ENCODE results near the gene KCNK10.

Gene KCNK10

DNA sequence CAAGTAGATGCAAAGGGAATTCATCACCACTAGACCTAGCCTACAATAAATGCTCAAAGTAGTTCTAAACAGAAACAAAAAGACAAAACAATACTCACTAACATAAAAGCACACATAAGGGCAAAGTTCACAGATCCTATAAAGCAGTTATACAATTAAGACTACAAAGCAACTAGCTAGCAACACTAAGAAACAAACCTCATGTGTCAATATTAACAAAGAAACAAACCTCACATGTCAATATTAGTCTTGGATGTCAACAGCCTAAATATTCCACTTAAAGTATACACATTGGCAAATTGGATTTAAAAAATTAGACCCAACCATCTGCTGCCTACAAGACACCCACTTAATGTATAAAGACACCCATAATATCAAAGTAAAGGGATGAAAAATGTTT lies 152.7 kb downstream of the KCNK10 start:
- DNase-seq: no peak

DNA sequence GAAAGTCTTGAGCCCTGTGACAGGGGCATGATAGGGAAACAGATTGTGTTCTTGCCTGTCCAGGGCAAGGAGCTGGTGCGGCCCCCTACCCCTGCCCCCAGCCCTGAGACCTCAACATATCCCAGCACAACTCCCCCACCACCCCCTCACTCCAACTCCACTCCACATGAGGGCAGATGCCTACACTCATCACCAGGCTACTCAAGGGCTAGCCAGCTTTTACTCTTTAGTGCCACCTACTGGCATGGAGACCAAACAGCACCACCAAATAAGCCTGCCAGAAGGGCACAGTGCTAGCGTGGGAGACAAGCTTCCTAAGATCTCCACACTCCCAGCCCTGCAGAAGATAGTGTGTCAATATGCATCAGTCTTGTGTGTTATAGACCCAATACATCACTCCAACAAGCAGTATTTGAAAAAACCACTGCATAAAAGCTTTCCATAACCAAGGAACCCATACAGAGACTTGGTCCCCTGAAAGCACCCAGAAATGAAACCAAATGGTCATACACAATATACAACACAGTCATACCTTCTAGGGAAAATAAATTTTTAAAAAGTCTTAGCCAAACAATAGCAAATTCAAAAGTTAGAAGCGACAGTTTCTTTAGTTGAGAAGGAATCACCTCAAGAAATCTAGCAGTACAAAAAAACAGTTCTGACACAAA lies 154.4 kb downstream of the KCNK10 start:
- peak; percentile 62 for DNase-seq

DNA sequence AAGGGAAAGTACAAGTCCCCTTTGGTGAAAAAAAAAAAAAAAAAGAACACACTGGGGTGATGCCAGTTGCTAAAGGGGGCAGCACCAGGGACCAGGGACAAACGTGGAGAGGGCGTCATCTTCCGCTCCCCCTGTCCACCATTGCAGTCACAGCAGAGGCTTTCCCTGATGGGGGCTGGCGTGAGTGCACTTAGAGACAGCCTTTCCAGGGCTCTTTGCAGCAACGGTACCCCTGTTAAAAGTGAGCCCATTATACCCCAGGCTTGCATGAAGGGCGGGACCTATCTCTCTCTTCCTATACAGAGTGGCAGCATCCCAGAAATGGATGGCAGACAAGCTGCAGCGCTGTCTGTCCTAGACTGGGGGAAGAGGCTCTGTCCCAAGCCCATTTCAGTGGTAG lies 155.0 kb downstream of the KCNK10 start:
- DNase-seq: no peak

DNA sequence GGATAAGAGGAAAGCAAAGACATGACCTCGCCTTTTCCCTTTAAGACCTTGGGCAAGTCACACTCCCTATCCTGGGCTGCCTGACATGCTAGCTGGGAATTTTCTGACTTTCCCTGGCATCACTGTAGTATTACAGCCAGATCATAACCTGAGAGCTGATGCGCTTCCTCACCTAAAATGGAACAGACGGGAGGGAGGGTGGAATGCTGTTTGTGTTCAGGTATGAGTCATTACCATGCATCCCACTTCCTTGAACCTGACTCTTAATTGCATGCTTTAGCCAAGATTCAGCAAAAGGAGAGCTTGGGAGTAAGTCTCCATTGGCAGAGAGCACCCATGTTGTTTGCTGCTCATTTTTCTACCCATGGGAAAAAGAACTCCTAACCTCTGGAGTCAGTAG lies 156.5 kb downstream of the KCNK10 start:
- no peak for DNase-seq

DNA sequence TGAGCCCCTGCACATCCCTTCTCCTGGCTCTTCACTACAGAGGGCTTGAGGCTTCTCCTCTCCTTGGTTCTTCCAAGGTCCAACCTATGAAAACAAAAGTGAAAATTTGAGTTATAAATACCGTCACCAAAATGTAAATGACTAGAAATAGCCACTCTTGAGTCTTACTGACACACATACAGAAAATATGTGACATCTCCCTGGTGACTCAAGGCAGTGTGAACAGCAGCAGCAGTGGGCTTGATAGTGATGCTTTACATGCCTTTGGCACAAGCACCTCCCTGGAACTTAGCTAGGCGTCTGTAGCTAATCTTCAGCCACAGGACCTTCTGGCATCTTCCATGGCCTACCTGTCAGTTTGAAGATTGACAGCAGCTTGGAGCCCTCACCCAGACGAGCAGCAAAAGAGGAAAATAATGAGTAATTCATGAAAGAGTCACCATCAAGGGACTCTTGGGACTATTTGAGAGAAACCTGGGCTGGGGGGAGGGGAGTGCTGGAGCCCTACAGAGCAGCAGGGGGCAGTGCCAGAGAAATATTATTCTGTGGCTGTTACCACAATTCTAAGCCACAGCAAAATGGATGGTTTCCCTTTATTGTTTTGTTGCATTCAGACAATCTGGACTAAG lies 158.0 kb downstream of the KCNK10 start:
- DNase-seq: no peak

DNA sequence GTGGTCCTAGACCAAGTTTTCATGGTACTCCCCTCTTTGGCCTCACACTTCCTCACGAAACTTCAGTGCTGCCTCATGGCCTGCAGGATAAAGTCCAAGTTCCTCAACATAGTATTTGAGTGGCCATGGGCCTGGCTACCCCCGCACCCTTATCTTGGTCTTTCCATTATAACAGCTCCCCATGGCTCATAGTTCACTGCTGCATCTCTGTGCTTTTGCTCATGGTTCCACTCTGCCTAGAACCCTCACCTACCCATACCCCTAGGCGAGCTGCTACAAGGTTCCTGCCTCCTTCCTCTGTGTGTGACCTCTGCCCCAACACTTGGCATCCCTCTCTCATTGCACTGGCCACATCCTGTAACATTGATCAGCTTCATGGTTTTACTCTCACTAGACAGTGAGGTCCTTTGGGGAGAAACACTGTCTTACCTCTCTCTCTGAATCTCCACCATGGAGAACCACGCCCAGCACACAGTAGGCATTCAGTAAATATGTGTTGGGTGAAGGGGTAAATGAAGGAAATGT lies 159.3 kb downstream of the KCNK10 start:
- no peak for DNase-seq

DNA sequence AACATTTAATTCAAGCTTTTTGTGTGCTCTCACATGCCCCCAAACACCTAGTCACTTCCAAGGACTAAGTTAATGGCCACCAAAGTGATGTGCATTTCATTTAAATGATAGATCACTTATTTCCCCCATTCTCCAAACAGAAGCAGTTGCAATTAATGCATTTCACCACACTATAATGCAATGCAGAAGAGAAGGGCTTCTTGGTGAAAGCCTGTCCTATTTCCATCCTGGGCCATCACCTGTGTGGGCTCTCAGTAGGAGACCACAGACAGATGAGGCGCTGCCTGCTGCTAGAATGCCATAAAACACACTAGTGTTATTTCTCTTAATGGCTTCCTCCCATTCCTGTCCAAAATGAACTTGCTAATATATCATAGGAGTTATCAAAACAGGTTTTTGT lies 166.9 kb downstream of the KCNK10 start:
- no peak for DNase-seq

DNA sequence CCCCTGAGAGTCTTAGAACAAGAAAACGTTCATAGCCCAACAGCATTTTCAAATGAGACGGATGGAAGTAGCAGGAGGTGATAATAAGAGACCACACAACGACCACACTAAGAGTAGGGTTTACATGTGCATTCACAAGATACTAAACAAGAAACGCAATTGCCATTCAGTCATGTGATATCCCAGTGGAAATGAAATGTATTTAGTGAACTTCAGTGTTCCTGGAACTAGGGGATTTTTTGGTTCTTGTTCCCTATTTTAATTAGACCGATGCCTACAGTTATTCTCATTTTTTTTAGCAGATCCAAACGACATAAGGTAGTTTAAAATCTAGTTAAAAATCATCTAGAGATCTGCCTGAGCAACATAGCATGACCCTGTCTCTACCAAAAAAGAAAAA lies 168.1 kb downstream of the KCNK10 start:
- DNase-seq: no peak

DNA sequence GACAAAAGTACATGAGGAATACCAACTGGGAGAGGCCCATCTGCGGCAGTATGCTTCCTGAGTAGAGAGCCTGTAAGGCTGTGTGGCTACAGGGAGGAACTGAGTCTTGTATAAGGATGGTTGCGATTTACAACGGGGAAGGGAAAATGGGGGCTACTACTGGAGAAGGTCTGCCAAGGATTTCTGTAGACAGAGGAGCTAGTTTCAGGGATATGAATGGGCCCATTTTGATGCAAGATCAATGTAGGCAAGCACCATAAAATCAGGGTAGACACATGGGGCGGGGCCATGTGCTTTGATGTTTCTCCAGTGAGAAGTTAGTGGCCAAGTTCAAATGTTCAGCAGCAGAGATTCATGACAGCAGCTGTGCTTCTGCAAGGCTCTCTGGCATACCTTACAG lies 168.7 kb downstream of the KCNK10 start:
- no peak for DNase-seq

DNA sequence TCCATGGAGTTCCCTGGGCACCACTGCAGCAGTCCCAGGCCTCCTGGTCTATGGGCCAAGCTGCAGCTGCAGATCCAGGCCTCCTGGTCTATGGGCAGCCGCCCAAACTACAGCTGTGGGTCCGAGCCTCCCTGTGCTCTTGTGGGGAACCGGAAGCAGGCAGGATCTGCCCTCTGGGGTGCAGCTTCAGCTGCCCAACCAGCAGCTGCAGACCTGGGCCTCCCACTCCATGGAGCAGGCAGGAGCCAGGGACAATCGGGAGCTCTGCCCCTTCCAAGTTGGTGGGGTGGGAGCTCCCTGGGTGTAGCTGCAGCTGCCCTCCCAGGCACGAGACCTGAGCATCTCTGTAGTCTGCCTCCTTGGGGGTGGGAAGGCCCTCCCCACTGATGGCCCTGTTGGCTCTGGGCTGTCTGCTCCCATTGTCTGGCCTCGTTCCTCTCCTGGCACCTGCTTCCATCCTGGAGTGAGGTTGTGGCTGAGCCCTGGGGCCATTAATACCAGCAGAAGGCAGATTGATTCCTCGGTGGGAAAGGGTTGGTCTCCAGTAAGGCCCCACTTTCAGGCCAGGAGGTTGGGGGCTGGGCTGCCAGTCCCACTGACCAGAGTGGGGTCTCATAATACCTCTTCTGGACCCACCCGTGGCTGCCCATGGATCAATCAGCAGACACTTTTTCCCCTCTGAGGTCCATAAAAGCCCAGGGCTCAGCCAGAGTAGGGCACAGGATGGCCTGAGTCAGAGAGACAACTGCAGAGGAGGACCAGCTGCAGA lies 176.0 kb downstream of the KCNK10 start:
- DNase-seq: no peak

DNA sequence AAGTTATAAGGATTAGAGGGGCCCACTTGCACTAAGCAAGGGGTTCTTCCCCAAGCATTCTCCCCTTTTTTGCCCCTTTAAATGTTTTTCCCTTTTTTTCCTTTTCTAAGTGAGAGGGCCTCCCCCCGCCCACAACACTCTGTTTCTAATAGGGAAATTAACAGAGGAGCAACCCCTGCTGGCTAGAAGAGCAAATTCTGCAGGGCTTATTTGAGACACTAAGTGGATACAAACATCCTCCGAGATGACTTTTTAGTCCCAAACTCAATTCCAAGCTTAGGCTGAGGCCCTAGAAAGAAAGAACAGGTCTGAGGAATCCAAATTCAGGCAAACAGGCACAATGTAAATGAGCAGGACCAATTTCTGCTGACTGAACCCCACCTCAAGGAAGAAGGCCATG lies 179.3 kb downstream of the KCNK10 start:
- DNase-seq: no peak

DNA sequence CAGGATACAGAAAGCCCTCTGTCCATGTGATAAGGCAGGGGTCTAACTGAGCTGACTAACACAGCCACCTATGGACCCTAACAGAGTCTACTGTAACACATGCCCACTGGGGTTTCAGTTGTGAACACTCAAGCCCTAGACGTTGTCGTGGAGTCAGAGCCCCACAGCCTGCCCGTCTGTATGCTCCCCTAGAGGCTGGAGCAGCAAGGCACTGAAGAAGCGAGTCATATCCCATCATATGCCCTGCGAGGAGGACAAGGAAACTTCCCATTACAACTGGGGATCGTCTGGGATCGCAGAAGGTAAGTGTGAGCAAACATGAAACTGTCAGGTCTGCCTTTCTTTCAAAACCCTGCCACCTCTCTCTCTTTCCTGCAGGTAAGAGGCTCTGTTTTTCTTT lies 180.1 kb downstream of the KCNK10 start:
- DNase-seq: no peak

DNA sequence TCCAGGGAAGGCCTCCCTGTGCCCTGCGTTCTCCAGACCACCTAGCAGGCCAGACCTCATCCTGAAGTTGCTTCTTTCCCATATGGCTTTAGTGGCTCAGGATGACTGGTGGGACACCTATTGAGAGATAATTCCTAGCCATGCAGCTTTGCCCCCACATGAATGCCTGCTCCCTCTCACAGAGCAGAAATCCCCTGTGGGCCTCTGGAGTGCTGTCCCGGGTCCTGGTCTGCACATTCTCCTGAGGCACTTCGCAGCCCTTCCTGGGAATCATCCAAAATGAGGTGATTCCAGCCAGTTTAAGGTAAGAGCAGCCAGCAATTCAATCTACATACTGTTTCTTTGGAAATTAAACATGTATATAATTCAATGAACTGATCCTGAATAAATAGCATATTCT lies 182.2 kb downstream of the KCNK10 start:
- no peak for DNase-seq

DNA sequence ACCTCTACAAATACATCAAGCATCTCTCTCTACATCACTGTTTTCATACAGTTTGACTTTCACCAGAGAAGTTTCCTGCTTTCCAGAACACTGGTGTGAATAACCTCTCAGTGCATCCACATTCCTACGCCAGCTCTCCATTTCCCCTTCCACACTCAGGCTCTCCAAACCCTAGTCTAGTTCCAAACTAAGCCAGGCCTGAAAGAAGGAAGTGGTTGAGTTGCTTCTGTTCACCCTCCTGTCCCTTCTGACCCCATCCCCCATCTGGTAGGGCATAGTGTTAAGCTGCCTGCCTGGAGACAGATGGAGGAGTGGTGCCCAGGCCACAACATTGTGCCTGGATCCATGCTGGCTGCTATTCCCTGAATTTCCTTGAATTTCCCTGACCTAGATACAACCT lies 185.7 kb downstream of the KCNK10 start:
- no peak for DNase-seq
